Endothelial cell of umbilical vein (primary cell): ENCODE data around the gene GPR89A.

Source experiments
- CTCF ChIP-seq, 2 donors: IDR thresholded peaks; 1 replicate in 1 of 2; 2 replicates in 1 of 2; pipeline ENCODE4 v1.5.1; 2011; ENCODE audit warnings: low read length in 2 of 2, mild to moderate bottlenecking in 2 of 2, moderate library complexity in 2 of 2, control low read depth in 1 of 2, inconsistent platforms in 1 of 2, low read depth in 1 of 2; ENCODE audit not compliant: insufficient read depth in 1 of 2; ENCODE audit errors: extremely low read depth in 1 of 2
- EZH2 ChIP-seq: IDR thresholded peaks from 2 replicates; pipeline ENCODE4 v1.6.1; 2012; ENCODE audit warnings: borderline replicate concordance, low read depth, mild to moderate bottlenecking, moderate library complexity, low read length, inconsistent platforms; ENCODE audit not compliant: severe bottlenecking
- MAX ChIP-seq: IDR thresholded peaks from 2 replicates; pipeline ENCODE4 v1.6.1; 2011; ENCODE audit not compliant: insufficient read depth, insufficient read length
- POLR2A ChIP-seq: IDR thresholded peaks from 2 replicates; pipeline ENCODE4 v1.6.1; 2012; ENCODE audit warnings: low read depth, mild to moderate bottlenecking, control low read depth, low read length
- POLR2AphosphoS5 ChIP-seq: IDR thresholded peaks from 2 replicates; pipeline ENCODE4 v1.6.1; 2012; ENCODE audit warnings: low read depth, mild to moderate bottlenecking, control low read depth, low read length, moderate library complexity; ENCODE audit not compliant: insufficient read depth

- TF ChIP-seq POLR2AphosphoS5 (no peak), CTCF (IDR thresholded peaks at IDR 0.05; ENCODE audit: extremely low read depth in 1 of 2, insufficient read depth in 1 of 2, low read depth in 1 of 2, low read length in 2 of 2) (no peak), POLR2A (no peak), MAX (no peak), EZH2 (no peak)
Measured at GRCh38 chr1:145719230-145720079, 111.7 kb downstream of the GPR89A start, which contains the start of gene CD160.
